Endothelial cell of umbilical vein (primary cell): Measurements from ENCODE around the gene ARHGDIA. TPM values are rescaled to one million over a fixed set of nuclear protein-coding genes. Genes with fewer than 3 reads are reported as not detected.

ENCODE experiments used
- BruUV-seq: library from RNA; stranded (reverse); fragments of 400-500 nt; replicated peaks from 2 replicates; lab custom pipeline; 2021; lab: Mats Ljungman, UMichigan
- CTCF ChIA-PET: fragments of 300-600, 350-600 bp; sonication (Branson Sonifier 250); formaldehyde crosslinking; loops from one replicate; lab custom pipeline; 2021; ENCODE audit warnings: antibody characterized with exemption, inconsistent platforms; lab: Charles Lee
- POLR2A ChIA-PET: fragments of 300-600, 350-600 bp; sonication (Branson Sonifier 250); formaldehyde crosslinking; loops from one replicate; lab custom pipeline; 2021; ENCODE audit warnings: antibody characterized with exemption, inconsistent platforms; lab: Charles Lee
- DNase-seq: peaks from one replicate; pipeline ENCODE4 v3.0.0-alpha.2; 2011; ENCODE audit warnings: low read depth, low spot score
- FAIRE-seq: peaks from 2 replicates; lab custom pipeline; 2011; peaks lifted over from hg19 to GRCh38; lab: Jason Lieb, UNC
- H2AFZ ChIP-seq: 2 replicates; pipeline ENCODE4 v1.6.0; 2012; ENCODE audit warnings: low read depth, low read length, control low read depth, inconsistent platforms
- H3K27ac ChIP-seq: 2 replicates; pipeline ENCODE4 v1.5.1; 2011; ENCODE audit warnings: low read depth, mild to moderate bottlenecking, control low read depth, low read length, moderate library complexity; ENCODE audit not compliant: insufficient read depth
- H3K27me3 ChIP-seq, 2 experiments: 2 replicates each; pipeline versions ENCODE4 v1.6.0 to v1.6.1; 2011; ENCODE audit warnings: low read length in 2 of 2, mixed read lengths in 1 of 2; ENCODE audit not compliant: control insufficient read depth in 2 of 2, insufficient read depth in 2 of 2
- H3K36me3 ChIP-seq, 2 experiments: 2 replicates in 1 of 2; 3 replicates in 1 of 2; pipeline ENCODE4 v1.5.1; 2011; ENCODE audit warnings: low read length in 2 of 2, mild to moderate bottlenecking in 1 of 2, moderate library complexity in 1 of 2; ENCODE audit not compliant: control insufficient read depth in 2 of 2, insufficient read depth in 2 of 2; ENCODE audit errors: extremely low read depth in 1 of 2
- H3K4me1 ChIP-seq: 3 replicates; pipeline ENCODE4 v1.5.1; 2011; ENCODE audit warnings: mild to moderate bottlenecking, low read length; ENCODE audit not compliant: control insufficient read depth, insufficient read depth; ENCODE audit errors: extremely low read depth
- H3K4me2 ChIP-seq: 2 replicates; pipeline ENCODE4 v1.6.1; 2011; ENCODE audit warnings: low read length, control low read depth, mixed read lengths; ENCODE audit not compliant: insufficient read depth
- H3K4me3 ChIP-seq, 3 experiments: fragments of 200-600 bp in 1 of 3; sonication (generic), shearing (Covaris generic) in 1 of 3; replicated peaks in 1 of 3; 2 replicates each; pipeline ENCODE4 v1.5.1; 2011 to 2016; ENCODE audit warnings: control low read depth in 3 of 3, low read length in 3 of 3, mild to moderate bottlenecking in 2 of 3, inconsistent platforms in 1 of 3, low read depth in 1 of 3, moderate library complexity in 1 of 3; ENCODE audit not compliant: insufficient read depth in 1 of 3
- H3K79me2 ChIP-seq: 2 replicates; pipeline ENCODE4 v1.6.0; 2012; ENCODE audit warnings: low read length, inconsistent platforms; ENCODE audit not compliant: control insufficient read depth, insufficient read depth
- H3K9ac ChIP-seq: replicated peaks from 2 replicates; pipeline ENCODE3; 2011; ENCODE audit warnings: low read length, control low read depth; ENCODE audit not compliant: insufficient read depth; ENCODE audit errors: extremely low read depth
- H3K9me1 ChIP-seq: replicated peaks from 3 replicates; pipeline ENCODE4 v1.6.0; 2011; ENCODE audit warnings: mild to moderate bottlenecking, low read length; ENCODE audit not compliant: control insufficient read depth, insufficient read depth; ENCODE audit errors: extremely low read depth
- H3K9me3 ChIP-seq: replicated peaks from 2 replicates; pipeline ENCODE4 v1.5.1; 2012; ENCODE audit warnings: low read length, inconsistent platforms; ENCODE audit not compliant: control insufficient read depth, insufficient read depth
- H4K20me1 ChIP-seq: replicated peaks from 2 replicates; pipeline ENCODE3; 2011; ENCODE audit warnings: mild to moderate bottlenecking, low read length; ENCODE audit not compliant: control insufficient read depth, insufficient read depth; ENCODE audit errors: extremely low read depth
- EZH2 ChIP-seq: IDR thresholded peaks from 2 replicates; pipeline ENCODE4 v1.6.1; 2012; ENCODE audit warnings: borderline replicate concordance, low read depth, mild to moderate bottlenecking, moderate library complexity, low read length, inconsistent platforms; ENCODE audit not compliant: severe bottlenecking
- FOS ChIP-seq: IDR thresholded peaks from 2 replicates; pipeline ENCODE4 v1.6.1; 2011; ENCODE audit warnings: mild to moderate bottlenecking, low read length, moderate library complexity, borderline replicate concordance; ENCODE audit not compliant: insufficient read depth
- GATA2 ChIP-seq: IDR thresholded peaks from 2 replicates; pipeline ENCODE4 v1.7.0; 2011; ENCODE audit warnings: low read depth, mild to moderate bottlenecking, moderate library complexity, mixed read lengths, low read length; ENCODE audit not compliant: insufficient read length, insufficient read depth
- JUN ChIP-seq: IDR thresholded peaks from 2 replicates; pipeline ENCODE4 v1.6.1; 2011; ENCODE audit warnings: borderline replicate concordance, low read depth; ENCODE audit not compliant: insufficient read length, insufficient read depth
- MAX ChIP-seq: IDR thresholded peaks from 2 replicates; pipeline ENCODE4 v1.6.1; 2011; ENCODE audit not compliant: insufficient read depth, insufficient read length
- MYC ChIP-seq: IDR thresholded peaks from one replicate; pipeline ENCODE4 v1.6.1; 2011; ENCODE audit warnings: mild to moderate bottlenecking, low read depth, low read length
- POLR2A ChIP-seq: IDR thresholded peaks from 2 replicates; pipeline ENCODE4 v1.6.1; 2012; ENCODE audit warnings: low read depth, mild to moderate bottlenecking, control low read depth, low read length
- POLR2AphosphoS5 ChIP-seq: IDR thresholded peaks from 2 replicates; pipeline ENCODE4 v1.6.1; 2012; ENCODE audit warnings: low read depth, mild to moderate bottlenecking, control low read depth, low read length, moderate library complexity; ENCODE audit not compliant: insufficient read depth
- dilution Hi-C: fragments of 300-500 bp; cut with MboI; formaldehyde crosslinking; loops from one replicate; pipeline ENCODE4 v1.15.0; 2019; ENCODE audit warnings: low sequenced_read_pairs; ENCODE audit not compliant: extremely low pct_ligation_motif_present
- intact Hi-C: fragments of 100-400 bp; cut with micrococcal nuclease; formaldehyde crosslinking; loops from one replicate; pipeline ENCODE4 v1.10.0; 2022
- polyA plus RNA-seq, 4 experiments: library from polyadenylated mRNA; depleted of rRNA in 3 of 4; stranded (reverse) in 3 of 4; unstranded in 1 of 4; fragments of >200 nt; gene quantifications; 2 replicates each; pipeline versions ENCODE4 v1.2.1 to v1.2.3, GENCODE V29; 2011 to 2012; ENCODE audit warnings: missing spikeins in 1 of 4
- total RNA-seq: library from RNA; stranded (reverse); gene quantifications from 2 replicates; pipeline ENCODE4 v1.2.3, GENCODE V29; 2021
- TF ChIP-seq, protein P1 (sequence below), 2 donors: IDR thresholded peaks; 1 replicate in 1 of 2; 2 replicates in 1 of 2; pipeline ENCODE4 v1.5.1; 2011; ENCODE audit warnings: low read length in 2 of 2, mild to moderate bottlenecking in 2 of 2, moderate library complexity in 2 of 2, control low read depth in 1 of 2, inconsistent platforms in 1 of 2, low read depth in 1 of 2; ENCODE audit not compliant: insufficient read depth in 1 of 2; ENCODE audit errors: extremely low read depth in 1 of 2

Gene ARHGDIA
- total and polyA plus RNA-seq, 2 donors (not counting 3 experiments of a cell fraction or from before 2014, with no cell fraction given), result 358 to 645 TPM

DNA sequence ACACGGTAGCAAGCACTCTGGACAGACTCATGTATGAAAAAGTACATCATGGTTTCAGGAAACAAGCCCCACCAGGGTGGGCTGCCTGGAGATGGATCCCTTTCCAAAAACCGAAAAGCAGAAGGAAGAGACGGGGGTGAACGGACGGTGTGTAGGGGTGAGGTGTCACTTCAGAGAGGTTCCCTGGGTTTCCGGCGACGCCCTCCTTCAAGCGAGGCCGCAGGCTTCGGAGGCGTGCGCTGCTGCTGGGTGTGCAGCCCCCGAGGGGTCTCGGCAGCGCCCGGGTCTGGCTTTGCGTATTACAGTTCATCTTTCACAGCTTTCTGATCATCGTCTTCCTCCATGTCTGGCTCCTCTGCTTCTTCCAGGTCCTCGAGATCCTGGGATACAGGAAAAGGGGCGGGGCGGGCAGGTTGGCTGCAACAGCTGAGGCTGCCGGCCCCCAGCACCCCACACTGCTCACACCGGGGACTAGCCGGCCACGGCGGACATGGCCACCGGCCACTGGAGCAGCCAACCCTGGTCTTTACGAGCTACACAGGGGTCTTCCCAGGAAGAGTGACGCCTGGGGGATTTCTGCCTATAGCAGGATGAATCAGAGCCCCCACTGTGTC, 27.3 kb downstream of the ARHGDIA start:
- FAIRE-seq (no peak), DNase-seq (no peak)
- Histone ChIP-seq H3K27ac (no peak overlapping the region), H3K36me3 (peaks cover 24 to 52% of the 10 kb centered on the region in 2 experiments), H3K9me1 (no peaks in the 10 kb centered on the region), H3K79me2 (no peaks in the 10 kb centered on the region), H3K4me2 (no peak overlapping the region), H4K20me1 (no peaks in the 10 kb centered on the region), H3K9ac (no peak overlapping the region), H2AFZ (no peak overlapping the region), H3K4me1 (no peaks in the 10 kb centered on the region), H3K9me3 (no peaks in the 10 kb centered on the region), H3K4me3 (no peak overlapping the region), H3K27me3 (no peaks in the 10 kb centered on the region)
- dilution Hi-C loops, result no loop called here
- BruUV-seq, result no TSS peak
- POLR2A ChIA-PET, result no interaction called here
- CTCF ChIA-PET, result interaction anchor here (1.2 kb wide), 1 partner anchor 320 kb away, joined by 3 read pairs; no protein-coding TSS in a partner anchor
- intact Hi-C loops, result no loop called here
- TF ChIP-seq JUN (no peak), FOS (no peak), POLR2AphosphoS5 (no peak), MYC (no peak), GATA2 (no peak), POLR2A (no peak), EZH2 (no peak), MAX (no peak)
- TF ChIP-seq, protein P1, sequence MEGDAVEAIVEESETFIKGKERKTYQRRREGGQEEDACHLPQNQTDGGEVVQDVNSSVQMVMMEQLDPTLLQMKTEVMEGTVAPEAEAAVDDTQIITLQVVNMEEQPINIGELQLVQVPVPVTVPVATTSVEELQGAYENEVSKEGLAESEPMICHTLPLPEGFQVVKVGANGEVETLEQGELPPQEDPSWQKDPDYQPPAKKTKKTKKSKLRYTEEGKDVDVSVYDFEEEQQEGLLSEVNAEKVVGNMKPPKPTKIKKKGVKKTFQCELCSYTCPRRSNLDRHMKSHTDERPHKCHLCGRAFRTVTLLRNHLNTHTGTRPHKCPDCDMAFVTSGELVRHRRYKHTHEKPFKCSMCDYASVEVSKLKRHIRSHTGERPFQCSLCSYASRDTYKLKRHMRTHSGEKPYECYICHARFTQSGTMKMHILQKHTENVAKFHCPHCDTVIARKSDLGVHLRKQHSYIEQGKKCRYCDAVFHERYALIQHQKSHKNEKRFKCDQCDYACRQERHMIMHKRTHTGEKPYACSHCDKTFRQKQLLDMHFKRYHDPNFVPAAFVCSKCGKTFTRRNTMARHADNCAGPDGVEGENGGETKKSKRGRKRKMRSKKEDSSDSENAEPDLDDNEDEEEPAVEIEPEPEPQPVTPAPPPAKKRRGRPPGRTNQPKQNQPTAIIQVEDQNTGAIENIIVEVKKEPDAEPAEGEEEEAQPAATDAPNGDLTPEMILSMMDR (IDR thresholded peaks at IDR 0.05; ENCODE audit: extremely low read depth in 1 of 2, insufficient read depth in 1 of 2, low read depth in 1 of 2, low read length in 2 of 2), result no peak
